D721Med (cell line): Measurements from ENCODE around the gene SLFNL1.

Source experiments
- DNase-seq: peaks from one replicate; pipeline ENCODE4 v3.0.0; 2011; ENCODE audit warnings: low spot score; ENCODE audit not compliant: insufficient read length
- FAIRE-seq: peaks from 2 replicates; lab custom pipeline; 2011; peaks lifted over from hg19 to GRCh38; lab: Jason Lieb, UNC
- TF ChIP-seq, protein P1 (sequence below): IDR thresholded peaks from 2 replicates; pipeline ENCODE4 v1.5.1; 2012; ENCODE audit warnings: mild to moderate bottlenecking, control low read depth; ENCODE audit not compliant: insufficient read depth; ENCODE audit errors: missing control alignments

SLFNL1 gene

DNA sequence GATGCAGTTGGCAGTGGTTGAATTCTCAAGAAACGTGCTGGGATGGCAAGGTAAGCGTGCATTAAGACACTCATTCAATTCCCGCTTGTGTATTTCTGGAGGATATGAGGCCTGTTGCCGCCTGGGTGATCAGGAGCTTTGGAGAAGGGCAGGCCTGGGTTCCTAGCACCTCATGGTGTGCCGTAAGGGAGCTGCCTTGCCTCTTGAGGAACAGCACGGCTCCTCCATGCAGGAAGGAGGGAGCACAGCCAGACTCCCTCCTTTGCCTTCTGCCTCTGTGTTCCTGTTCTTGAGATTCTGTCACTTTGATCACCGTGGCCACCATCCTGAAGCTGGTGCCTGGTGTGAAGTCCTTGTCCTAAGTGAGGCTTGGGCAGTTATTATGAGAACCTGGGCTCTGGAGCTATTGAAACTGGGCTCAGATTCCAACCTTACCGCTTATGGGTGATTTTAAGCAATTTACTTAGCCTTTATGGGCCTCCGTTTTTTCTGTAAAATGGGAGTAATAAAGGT, 18.3 kb downstream of the SLFNL1 start:
- DNase-seq (no peak), FAIRE-seq (no peak)
- TF ChIP-seq, protein P1, sequence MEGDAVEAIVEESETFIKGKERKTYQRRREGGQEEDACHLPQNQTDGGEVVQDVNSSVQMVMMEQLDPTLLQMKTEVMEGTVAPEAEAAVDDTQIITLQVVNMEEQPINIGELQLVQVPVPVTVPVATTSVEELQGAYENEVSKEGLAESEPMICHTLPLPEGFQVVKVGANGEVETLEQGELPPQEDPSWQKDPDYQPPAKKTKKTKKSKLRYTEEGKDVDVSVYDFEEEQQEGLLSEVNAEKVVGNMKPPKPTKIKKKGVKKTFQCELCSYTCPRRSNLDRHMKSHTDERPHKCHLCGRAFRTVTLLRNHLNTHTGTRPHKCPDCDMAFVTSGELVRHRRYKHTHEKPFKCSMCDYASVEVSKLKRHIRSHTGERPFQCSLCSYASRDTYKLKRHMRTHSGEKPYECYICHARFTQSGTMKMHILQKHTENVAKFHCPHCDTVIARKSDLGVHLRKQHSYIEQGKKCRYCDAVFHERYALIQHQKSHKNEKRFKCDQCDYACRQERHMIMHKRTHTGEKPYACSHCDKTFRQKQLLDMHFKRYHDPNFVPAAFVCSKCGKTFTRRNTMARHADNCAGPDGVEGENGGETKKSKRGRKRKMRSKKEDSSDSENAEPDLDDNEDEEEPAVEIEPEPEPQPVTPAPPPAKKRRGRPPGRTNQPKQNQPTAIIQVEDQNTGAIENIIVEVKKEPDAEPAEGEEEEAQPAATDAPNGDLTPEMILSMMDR, result no peak

DNA sequence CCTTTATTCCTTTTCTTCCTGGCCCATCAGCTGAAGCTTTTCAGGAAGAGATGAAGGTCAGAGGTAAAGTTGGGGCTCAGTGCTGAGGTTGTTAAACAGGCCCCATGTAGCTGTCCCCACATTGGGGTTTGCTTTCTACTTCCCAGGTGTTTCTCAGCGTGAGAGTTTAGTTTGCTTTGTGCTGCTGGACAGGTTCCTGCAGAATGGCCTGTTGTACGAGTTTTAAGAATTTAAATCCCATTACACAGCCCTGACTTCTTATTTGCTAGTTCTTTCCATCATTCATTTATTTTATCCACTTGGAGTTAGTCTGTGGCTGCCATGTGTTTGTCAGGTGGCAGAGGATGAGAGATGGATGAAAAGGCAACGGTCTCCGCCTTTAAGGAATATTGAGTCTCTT, 22.9 kb downstream of the SLFNL1 start:
- FAIRE-seq (no peak), DNase-seq (no peak)
- TF ChIP-seq, protein P1, result no peak

DNA sequence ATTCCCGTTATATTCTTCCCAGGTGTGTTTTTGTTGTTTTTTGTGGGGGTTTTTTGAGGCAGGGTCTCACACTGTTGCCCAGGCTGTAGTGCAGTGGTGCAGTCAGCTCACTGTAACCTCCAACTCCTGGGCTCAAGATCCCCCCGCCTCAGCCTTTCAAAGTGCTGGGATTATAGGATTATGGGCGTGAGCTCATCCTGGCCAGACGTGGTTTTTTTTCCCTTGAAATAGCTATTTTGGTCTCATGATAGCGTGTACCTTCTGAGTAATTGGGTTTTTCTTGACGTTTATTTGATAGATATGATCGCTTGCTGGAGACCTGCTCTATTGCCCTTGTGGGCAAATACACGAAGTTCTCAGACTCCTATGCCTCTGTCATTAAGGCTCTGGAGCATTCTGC, 24.4 kb downstream of the SLFNL1 start:
- no peak for FAIRE-seq

DNA sequence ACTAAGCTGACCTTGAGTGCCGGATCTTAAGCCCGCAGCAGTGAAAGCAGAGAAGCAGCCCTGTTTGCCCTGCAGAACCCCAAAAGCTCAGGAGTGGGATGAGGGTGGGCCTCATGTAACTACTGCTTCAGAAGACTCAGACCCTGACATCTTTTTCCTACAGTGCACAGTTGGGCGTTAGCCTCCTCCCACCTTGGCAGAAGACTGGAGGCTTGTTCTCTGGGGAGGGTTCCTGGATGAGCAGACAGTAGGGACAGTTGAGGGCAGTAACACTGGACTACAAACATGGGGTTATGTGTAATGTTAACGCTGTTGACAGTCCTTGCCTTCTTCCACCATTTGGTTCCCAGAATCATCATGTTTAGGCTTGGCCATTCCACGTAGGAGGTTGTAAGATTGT, 32.5 kb downstream of the SLFNL1 start:
- DNase-seq (no peak), FAIRE-seq (no peak)
- TF ChIP-seq, protein P1, result no peak

More for the DNA sequence above, 24.4 kb downstream of the SLFNL1 start:
- TF ChIP-seq, protein P1, result no peak
- no peak for DNase-seq

DNA sequence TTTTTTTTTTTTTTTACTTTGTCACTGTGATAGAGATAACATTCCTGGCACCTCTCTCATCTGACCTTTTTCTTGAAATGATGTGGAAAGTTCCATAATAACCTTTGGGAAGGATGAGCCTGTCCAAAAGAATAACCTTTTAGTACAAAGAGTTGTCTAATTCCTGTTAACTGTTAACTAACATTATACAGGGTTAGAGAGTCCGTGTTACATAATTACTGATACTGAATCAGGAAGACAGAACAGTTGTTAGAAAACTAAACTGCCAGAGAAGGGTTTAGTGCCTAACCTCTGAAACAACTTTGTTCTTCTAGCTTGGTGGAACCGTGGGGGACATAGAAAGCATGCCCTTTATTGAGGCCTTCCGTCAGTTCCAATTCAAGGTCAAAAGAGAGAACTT, 33.2 kb downstream of the SLFNL1 start:
- DNase-seq (no peak), FAIRE-seq (no peak)
- TF ChIP-seq, protein P1, result no peak

DNA sequence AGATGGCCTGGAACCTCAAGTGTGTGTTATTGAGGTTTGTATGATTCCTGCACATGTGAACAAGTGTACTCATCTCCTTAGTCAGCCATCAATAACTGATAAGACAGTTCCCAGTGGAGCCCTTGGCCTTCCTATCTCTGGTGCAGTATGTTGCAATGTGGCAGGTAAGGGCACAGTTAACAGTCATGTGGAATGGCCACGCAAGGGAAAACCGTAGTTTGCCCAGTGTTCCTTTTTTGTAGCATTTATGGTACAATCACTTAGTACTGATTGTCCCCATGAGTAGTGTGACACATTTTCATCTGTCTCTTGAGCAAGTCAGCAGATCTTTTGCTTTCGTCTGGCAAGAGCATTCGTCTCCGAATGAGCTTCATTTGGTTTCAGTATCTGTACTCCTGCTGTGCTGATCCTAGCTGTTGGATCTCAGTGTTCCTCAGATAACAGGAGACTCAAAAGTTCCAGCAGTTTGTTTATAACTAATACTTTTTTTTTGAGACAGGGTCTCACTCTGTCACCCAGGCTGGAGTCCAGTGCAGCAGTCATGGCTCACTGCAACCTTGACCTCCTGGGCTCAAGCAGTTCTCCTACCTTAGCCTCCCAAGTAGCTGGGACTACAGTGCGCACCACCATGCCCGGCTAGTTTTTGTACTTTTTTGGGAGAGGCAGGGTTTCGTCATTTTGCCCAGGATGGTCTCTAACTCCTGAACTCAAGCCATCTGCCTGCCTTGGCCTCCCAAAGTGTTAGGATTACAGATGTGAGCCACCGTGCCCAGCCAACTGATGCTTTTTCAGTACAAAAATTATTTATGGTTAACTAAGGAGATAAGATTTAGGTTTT, 33.9 kb downstream of the SLFNL1 start:
- FAIRE-seq (no peak), DNase-seq (no peak)
- TF ChIP-seq, protein P1, result no peak

DNA sequence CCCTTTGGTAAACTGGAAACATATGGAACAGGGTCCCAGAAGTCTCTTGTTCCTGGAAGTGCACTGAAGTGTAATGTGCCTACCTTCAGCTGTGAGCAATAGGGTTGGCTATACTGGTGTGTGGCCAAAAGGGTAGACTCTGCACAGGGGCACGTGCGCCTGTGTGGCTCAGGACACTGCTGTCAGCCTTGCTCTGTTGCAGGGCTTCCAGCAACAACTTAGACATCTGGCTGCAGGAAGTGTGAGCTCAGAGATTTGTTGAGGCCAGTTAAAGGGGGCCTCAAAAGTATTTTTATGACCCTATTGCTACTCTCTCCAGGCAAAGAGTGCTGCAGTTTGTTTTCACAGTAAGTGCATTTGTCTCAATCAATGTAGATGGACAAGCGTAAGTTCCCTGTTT, 34.6 kb downstream of the SLFNL1 start:
- TF ChIP-seq, protein P1, result no peak
- DNase-seq (no peak), FAIRE-seq (no peak)
